Germinal center (tissue), 1 donor: ENCODE results near the gene LETM1.
A peak's percentile ranks its signal among the peaks of the same experiment; 100 is the strongest.

Source experiments
- DNase-seq: peaks from one replicate; pipeline ENCODE4 v3.0.0; 2012; ENCODE audit warnings: mixed read lengths, low spot score

The LETM1 gene

DNA sequence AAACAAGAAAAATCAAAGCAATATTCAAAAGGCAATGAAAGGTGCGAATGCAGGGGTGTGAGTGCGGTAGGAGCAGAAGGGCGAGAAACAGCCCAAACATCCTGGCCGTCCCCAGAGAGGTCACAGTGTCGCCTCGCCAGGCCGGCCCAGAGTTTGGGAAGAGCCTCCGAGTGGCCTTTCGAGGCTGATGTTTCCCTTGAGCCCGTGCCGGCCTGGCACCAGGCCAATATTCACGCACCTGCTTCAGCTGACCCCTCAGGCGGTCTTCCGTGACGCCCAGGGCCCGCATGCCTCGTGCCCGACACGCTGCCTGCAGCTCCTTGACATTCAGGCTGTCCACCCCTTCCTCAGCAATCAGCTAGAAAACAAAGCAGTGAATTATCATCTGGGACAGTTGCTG is 30.6 kb downstream of the LETM1 start:
- no peak for DNase-seq

DNA sequence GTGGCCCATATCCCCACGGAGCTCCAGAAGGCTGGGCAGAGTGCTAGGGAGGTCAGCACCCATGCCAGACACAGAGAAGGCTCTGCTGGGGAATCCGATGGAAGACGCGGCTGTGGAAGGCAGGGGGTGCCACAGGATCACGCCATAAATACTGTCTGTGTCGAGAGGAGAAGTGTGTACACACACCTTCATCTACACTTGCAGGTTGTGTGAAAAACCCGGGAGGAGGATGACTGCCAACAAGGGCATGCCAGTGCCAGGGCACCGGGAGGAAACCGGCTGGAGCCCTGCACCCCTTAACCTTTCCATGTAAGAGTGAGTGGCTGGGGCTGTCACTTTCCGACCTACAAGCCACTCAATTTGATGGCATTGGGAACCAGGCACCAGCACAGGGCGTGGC is 31.2 kb downstream of the LETM1 start:
- no peak for DNase-seq

DNA sequence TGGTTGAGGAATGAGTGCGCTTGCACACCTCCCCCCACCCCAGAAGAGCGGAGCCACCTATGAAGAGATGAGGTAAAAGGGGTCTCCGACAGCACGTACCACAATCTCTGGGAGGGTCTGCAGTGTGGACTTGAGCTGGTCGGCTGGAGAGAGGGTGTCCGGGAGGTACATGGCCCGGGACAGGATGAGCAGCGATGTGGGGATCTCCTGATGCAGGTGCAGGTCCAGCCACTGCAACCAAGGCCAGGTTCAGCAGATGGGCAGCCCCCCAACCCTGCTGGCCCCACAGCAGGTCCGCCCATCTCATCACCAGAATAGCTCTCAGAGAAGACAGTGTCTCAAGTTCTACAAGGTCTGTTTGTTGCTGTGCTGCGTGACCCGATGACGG is 32.4 kb downstream of the LETM1 start:
- DNase-seq, result no peak

DNA sequence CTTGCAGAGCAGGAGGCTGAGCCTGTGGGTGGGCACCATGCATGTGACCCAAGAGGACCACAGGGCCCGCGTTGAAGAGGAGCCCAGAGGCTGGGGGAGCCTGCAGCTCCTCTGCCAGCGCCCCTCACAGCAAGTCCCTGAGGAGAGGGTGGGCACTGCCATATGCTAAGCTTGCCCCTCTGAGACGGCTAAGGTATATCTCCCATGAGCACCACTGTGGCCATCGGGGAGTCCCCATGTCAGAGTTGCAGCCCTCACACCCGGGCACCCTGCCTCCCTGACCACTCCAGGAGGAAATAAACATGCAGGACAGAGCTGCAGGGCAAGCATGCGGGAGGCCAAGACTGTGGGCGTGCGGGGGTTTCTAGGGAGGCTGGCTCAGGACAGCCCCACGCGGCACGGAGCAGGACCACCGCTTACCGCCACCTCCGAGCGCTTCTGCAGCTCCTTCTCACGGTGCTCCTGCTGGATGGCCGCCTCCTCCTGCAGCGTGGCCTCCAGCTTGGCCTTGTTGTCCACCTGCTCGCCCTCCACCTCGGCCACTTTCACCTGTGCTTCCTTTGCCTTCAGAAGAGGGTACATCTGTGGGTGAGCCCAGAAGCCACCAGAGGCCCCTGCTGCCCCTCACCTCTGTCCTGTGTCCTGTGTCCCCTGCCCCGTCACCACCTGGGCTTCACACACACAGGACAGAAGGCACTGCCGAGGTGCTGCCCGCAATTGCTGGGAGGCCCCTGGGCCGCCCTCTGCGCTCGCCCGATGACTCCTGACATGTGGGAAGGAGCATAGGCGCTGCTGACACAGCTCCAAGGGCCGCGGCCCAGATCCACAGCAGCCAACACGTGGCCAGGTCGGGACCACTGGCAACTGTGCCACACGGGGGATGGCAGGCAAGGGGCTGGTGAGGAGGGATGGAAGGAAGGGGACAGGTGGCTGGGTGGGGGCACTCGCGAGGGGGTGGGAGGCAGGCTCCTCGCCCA is 33.1 kb downstream of the LETM1 start:
- DNase-seq, result no peak

DNA sequence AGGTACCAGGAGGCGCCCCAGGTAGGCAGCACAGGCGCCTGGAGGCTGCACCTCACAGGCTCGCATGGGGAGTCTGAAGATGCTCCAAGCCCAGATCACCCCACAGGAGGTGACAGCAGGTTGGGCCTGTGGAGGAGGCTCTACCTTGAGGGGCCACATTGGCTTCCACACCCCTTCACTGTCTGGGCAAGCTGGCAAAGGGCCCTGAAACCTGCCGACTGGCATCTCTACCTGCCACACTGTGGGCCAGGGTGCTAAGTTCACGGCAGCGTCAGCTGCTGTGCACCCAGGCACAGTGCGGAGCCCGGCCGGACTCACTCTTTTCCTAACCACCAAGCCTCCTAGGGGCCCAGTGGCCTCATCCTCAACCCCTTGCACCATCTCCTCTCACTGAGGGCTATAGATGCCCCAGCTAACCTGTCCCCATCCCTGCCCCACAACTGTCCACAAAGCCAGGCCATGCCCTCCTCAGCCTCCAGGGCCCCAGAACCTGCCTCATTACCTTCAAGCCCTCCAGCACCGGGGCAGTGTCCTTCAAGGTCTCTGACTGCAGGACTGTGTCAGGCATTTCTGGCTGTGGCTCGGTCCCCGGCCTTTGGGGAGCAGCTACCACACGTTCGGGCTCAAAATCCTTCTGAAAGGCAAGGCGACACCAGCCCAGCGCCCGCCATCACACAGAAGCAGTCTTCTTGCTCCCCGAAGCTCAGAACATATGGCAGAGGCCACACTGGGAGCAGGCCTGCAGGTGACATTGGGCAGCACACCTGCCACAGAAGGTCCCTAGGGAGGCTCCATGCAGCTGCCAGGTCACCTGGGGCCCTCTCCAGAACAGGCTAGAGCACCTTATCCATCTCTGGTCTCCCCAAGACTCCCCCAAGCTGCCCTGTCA is 34.0 kb downstream of the LETM1 start:
- no peak for DNase-seq

DNA sequence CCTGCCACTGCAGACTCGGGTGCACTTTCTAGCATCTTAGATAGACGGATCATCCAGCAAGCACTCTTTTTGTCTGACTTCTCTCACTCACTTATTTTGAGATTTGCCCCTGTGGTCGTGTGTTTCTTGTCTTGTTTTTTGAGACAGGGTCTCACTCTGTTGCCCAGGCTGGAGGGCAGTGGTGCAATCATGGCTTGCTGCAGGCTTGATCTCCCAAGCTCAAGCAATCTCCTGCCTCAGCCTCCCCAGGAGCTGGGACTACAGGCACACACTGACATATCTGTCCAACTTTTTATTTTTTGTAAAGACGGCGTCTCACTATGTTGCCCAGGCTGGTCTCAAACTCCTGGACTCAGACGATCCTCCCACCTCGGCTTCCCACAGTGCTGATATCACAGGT is 36.1 kb downstream of the LETM1 start:
- DNase-seq, result no peak

DNA sequence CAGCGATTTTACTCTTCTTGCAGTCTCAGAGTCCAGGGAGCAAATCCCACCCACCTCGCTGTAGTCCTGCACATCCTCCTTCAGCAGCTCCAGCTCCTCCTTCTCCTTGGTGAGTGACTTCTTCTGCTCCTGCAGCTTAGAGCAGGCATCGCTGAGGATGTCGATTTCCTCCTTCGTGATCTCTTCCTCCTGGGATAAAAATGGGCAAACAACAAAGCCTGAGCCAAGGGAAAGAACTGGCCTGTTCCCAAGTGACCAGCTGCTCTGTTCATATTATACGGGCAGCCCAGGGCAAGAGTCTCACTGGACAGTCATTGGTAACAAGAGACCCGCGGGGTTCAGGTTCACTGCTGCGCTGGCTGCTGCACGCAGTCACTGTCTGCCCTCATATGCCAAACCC is 36.7 kb downstream of the LETM1 start:
- DNase-seq, result no peak

DNA sequence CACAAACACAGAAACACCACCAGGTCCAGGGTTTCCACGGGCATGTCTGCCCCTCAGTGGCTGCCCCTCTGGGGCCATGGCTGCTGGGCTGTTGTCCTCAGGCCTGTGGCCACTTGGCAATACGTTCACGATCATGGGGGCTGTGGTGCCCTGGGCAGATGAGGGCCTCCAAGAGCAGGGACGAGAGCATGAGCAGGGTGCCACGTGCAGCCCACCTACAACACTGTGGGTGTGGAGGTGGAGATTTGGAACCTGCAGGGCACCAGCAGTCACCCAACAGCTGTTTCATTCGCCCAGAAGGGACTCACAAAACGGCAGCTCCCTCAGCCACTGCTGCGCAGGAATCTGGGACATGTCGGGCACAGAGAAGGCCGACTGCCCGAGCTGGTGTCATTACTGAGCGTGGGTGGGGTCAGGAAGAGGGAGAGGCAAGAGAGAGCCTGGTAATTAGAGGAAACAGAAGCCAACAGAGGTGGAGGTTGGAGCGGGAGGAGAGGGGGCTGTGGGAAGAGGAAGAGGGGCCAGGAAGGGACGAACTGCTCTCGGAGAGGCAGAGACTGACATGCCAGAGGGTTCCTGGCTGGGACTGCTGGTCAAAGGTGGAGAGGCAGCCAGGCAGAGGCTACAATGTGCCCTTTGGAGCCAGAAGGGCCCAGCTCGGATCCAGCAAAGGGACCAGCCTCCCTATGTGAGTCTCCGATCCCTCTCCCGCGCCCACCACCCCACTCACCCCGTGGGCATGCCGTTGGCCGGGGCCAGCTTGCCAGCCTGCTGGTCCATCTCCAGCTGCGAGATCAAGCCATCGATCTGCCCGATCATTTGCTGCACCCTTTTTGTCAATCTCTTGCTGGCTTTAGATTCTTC is 39.7 kb downstream of the LETM1 start:
- DNase-seq, result no peak

DNA sequence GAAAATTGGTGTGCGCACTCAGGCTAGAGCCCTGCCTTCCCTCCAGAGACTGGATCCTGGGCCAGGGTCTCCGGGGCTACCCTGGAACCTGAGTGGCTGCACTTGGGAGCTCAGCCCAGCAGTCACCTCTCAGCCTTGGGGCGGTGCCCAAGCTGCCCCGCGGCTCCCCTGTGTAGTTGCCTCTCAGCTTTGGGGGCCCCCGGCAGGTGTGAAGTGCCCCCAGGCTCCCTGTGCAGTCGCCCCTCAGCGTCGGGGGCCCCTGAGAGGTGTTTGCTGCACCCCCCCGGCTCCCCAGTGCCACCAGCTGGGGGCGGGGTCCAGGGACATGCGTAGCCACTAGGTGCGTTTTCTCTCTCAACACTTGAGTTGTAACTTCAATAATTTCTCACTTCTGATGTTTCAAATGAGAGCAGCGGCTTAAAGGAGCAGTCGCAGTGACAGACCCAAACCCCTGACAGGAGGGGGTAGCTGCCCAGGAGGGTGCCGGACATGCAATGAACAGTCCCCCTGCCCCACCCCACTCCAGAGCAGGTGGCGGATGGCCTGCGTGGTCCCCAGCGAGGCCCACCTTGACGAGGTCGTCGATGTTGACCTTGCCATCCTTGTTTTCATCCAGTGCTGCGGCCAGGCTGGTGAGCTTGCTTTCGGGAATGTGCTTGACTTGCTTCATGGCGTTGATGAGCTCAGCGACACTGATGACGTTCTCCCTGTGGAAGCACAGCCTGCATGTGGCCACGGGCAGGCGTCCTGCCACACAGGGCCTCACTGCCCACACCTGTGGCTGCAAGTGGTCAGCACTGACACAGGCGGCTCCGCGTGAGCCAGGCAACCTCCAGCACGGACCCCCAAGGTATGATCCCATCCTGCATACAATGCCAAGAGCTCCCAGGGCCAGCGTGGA is 40.6 kb downstream of the LETM1 start:
- no peak for DNase-seq

DNA sequence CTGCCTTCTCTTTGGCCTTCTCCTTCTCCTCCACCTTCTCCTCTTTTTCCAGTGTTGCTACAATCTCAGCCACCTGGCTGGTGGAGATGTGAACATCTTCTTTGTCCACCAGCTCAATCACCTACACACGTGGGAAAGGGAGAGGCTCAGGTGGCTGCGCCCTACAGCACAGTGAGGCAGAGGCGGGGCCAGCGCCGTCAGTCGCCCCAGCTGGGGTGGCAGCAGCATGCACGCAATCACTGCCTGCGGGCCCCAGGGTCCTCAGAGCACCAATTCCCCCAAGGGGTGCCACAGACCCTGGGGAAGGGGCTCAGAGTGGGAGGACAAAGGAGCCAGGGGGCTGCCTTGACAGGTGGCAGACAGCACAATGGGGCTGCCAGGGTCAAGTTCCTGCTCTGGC is 41.5 kb downstream of the LETM1 start:
- no peak for DNase-seq

DNA sequence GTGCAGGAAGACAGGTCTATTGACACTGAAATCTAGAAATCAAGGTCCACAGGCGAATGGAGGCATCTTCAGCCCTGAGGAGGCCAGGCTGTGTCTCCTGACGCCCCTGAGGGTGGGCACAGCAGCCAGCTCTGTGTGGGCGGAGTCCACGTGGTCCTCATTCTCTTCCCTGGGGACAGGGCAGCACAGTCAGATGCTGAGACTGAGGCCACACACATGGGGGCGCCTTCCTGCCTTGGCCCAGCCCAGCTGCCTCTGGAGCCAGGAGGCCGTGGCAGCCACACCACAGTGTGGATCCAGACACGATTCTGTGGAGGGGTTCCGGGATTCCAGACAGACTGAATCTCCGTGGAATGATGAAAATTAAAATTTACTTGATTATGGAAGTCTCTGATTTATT is 42.0 kb downstream of the LETM1 start:
- no peak for DNase-seq

DNA sequence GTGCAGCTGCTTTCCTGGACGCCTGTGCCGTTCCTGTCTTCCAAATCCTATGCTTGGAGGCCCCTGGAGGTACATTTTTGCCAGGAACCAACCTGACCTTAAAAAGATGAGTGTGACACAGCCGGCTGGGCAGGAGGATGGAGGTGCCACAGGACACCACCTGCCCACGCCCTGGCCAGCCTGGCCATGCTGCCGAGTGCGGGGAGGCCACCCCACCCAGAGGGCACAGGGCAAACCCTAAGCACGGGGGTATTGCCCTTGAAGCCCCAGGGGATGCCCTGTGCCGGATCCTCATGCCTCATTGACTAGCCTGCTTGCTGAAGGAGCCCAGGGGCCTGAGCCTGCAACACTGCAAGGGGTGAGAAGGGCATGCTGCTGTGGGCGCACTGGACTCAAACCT is 42.7 kb downstream of the LETM1 start:
- DNase-seq, result no peak

DNA sequence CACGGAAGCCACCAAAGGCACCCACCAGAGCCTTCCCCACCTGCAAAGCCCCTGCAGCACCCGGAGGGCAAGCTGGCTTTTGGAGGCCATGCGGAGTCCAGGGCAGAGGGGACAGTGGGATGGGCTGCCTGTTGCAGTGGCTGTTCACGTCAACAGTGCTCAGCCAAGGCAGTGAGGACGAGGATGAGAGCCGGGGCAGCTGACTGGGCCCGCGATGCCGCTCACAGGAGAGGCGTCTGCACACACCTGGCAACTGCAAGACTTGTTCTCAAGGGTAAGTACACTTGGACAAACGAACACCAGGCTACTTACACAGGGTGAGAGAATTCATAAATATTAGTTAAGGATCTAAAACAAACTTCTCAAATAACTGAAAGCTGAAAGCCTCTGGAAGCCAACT is 43.2 kb downstream of the LETM1 start:
- DNase-seq, result no peak

DNA sequence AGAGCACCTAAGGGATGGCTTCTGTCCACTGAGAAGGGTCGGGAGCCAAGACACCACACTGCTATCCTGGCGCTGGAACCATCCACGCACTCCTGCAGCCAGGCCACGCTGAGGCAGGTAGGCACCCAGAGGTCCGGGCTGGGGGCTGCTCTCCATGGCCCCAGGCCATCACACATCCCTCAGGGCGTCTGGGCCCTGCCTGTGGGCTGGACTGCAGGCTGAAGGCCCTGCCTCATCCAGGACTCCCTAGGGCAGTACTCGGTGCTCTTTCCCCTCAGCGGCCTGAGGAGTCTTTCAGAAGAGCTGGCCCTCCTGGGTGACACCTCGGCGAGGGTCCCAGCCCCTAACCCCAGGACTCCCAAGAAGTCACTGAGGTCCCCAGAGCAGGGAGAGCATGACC is 45.2 kb downstream of the LETM1 start:
- DNase-seq, result no peak

DNA sequence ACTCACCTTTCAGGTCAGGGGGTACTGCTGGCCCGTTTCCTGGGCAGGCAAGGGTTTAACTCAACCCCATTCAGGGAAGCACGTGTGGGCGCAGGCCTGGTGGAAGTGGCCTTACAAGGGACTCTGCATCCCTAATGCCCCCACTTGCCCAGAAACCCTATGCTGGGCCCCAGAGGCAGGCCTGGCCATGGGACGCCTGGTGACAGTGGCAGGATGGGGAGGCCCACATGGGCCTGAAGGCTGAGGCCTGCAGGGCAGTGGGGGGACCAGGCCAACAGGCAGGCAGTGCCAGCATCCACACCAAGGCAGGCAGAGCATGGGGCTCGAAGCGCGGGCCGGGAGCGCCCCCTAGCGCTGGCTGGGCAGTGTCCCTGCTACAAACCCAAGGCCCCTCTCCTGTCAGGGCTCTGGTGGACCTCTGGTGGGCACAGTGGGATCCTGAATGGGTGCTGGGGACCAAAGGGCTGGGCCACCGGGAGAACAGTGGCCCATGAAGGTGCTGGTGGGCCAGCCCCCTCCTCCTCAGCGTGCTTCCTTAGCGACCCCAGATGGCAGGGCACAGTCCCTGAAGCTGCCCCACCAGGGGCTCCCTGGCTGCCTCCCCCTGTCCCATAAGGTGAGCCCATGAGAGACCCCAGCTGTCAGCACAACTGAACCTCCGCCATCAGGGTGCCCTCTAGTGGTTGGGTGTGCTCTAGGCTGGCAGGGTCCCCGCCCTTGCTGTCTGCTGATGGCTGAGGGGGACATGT is 46.0 kb downstream of the LETM1 start:
- DNase-seq, result peak; percentile 83

DNA sequence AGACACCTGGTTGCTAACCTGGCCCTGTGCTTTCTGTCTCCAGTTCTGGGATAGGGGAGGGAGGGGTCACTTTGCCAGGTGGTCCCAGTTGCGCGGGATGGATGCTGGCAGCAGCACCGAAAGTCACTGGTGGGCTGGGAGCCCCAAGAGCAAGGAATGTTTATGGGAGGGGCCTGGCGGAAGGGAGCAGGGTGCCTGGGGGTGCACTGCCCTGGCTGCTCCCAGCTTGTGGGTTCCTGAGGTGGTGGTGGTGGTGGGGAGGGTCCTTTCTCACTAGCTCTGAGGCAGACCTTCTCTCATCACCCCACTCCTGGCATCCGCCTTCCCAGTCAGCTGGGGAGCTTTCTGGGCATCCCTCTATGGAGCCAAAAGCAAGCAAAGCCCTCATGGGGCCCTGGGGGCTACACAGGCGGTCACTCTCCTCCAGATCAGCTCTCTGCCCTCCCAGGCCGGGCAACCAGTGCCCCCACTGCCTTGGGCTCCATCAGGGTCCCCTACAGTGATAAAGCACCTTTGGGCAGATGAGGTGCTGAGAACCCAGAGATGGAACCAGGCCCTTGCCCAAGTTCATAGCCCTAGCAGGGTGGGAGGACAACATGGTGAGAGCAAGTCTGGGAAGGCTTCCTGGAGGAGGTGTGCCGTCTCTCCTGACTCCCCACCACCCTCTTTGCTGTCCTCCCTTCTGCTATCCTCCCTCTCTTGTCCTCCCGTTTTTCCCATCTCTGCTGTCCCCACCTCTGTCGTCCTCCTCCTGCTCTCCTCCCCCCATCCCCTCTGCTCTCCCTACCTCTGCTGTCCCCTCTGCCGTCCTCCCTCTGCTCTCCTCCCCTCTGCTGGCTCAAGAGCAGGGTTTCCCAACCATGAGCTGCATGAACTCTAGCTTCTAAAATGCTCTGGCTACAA is 46.9 kb downstream of the LETM1 start:
- no peak for DNase-seq

DNA sequence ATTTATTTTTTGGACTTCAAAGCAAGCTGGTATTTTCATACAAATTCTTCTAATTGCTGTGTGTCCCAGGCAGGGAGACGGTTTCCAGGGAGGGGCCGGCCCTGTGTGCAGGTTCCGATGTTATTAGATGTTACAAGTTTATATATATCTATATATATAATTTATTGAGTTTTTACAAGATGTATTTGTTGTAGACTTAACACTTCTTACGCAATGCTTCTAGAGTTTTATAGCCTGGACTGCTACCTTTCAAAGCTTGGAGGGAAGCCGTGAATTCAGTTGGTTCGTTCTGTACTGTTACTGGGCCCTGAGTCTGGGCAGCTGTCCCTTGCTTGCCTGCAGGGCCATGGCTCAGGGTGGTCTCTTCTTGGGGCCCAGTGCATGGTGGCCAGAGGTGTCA is 47.6 kb downstream of the LETM1 start:
- DNase-seq, result no peak

DNA sequence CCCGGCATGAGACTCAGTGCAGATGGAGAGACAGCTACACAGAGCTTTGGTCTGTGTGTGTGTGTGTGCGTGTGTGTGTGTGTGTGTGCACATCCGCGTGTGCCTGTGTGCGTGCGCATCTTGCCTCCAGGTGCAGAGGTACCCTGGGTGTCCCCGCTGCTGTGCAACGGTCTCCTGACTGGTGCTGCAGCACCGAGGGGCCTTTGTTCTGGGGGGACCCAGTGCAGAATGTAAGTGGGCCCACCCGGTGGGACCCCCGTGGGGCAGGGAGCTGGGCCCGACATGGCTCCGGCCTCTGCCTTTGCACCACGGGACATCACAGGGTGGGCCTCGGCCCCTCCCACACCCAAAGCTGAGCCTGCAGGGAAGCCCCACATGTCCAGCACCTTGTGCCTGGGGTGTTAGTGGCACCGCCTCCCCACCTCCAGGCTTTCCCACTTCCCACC is 48.6 kb downstream of the LETM1 start:
- DNase-seq, result no peak
